GM18508 (cell line): ENCODE measurements around the gene PPP2R2C.

Source experiments
- ATAC-seq: cut with Tn5 transposase; IDR thresholded peaks from one replicate; pipeline ENCODE4 v1.9.1; 2021; ENCODE audit warnings: moderate number of reproducible peaks; ENCODE audit not compliant: insufficient read depth, unreplicated experiment

Gene PPP2R2C

DNA sequence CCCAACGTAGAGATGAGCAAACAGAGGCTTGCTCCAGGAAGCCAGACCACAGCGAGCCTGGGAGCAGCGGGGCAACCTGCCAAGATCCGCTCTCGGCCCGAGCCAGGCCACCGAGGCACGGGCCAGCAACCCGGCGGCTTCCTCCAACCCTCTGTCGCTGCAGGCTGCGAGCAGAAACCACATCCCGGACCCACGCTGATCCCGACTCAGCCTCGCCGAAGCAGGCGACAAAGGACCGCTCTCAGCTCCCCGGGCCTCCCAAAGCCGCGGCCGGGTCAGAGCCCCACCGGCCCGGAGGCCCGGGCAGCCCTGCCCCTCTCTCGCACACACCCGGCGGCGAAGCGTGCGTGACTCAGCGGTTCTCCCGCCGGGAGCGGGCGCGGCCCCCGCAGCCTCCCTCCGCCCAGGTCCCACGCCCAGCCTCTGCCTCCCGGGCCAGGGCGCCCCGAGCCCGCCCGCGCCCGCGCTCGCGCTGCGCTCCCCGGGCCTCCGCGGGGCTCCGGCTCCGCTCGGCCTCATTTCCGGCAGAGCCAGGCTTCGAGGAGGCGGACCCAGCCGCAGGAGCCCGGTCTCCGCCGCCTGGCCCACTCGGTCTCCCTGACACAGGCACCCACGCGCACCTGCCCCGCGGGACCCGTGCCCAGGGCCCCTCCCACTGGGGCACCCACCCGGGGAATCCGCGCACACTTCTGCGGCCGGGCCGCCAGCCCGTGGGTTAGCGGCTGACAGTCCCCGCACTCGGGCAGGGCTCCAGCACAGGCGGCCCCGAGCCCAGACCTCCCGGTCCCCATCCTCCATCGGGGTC is 1.7 kb downstream of the PPP2R2C start:
- ATAC-seq, result no peak

DNA sequence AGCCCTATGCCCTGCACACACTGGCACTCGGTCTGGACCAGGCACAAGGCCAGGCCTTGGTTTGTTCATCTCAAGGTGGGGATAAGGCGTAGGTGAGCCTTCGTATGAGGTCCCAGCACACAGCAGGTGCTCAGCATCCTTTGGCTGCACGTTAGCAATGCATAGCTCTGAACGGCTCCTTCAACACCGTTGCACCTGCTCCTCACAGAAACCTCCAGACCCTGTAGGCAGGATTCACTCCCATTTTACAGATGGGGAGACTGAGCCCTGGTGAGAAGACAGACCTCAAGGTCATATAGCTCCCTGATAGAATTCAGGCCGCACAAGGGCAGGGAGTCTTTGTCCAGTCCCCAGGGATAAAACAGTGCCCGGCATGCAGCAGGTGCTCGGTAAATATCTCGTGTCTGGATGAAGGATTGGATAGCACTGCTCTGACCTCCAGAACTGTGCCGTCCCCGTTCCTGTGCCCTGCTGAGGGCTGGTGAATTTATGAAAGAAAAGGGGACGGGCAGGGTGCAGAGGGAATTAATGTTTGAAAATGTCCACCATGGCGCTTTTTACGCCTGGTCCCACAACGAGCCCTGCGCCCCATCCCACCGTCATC is 2.4 kb downstream of the PPP2R2C start:
- no peak for ATAC-seq

DNA sequence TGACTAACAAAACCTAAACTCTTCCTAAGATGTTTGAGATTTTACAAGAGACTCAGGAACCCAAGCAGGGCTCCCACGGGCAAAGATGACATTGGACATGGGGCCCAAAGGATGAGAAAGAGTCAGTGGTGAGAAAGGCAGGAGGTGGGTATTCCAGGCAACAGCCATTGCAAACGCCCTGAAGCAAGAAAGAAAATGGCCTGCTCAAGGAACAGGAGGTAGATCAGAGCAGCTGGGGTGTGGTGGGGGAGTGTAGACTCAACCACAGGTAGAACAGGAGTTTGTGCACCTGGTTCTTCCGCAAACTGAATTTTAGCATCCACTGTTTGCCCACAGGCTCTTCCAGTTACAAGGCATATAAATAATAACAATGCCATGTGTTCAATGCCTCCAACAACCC is 3.3 kb downstream of the PPP2R2C start:
- ATAC-seq, result no peak

DNA sequence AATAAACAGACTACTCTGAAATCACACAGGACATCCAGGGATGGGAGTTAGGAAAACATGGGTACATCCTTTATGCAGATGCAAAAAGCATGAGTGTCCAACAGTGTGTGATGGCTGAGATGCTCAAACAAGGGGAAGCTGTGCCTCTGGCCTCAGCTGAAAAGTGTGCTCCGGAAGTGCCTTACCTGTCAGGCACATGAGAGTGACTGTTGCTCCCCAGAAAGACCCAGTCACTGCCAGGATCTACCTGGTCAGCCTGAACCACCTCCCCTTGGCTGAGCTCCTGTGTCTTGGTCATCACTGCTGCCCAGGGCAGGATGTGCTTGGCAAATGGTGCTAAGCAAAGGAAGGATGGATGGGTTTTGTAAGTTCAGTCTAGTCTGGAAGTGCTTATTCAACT is 4.0 kb downstream of the PPP2R2C start:
- ATAC-seq, result no peak

DNA sequence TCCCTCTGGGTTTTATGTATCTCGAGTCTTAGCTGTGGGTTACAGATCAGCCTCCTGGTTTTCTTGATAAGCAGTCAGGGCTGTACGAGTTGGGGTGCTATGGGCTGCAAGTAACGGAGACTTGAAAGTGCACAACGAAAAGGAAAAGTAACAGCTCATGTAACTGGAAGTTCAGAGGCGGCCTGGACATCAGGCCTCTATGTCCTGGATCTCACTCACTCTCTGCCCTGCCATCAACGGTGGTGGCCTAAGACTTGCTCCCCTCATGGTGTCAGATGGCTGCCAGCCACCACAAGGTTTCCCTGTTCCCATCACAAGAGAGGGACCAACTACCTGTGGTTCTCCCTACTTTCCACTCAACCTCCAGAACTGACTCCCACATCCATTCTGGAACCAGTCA is 4.8 kb downstream of the PPP2R2C start:
- ATAC-seq, result no peak

DNA sequence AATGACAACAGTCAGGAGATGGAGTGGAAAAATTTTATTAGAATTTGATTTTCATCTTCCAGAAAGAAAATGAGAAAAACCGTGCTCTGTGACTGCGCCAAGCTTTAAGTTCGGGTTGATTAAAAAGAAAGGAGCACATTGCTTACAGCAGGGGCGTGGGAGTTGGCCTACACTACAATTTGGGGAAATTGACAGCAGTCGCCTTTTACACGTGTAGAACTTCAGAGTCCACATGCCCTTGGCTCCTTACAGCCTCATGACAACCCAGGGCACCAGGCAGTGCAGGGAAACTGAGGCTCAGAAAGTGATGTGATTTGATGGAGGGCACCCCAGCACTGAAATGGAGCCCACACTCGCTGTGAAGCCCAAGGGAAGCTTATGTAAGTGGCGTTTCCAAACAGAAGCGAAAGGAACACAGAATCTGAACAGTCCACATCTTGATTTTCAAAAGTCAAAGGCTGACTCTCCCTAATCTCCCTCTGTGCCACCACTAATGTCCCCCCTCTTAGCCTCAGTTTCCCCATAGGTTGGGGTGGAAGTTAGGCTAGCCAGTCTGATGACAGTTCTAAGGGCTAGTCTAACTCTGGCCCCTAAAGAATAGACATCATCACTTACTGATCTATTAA is 5.5 kb downstream of the PPP2R2C start:
- no peak for ATAC-seq

DNA sequence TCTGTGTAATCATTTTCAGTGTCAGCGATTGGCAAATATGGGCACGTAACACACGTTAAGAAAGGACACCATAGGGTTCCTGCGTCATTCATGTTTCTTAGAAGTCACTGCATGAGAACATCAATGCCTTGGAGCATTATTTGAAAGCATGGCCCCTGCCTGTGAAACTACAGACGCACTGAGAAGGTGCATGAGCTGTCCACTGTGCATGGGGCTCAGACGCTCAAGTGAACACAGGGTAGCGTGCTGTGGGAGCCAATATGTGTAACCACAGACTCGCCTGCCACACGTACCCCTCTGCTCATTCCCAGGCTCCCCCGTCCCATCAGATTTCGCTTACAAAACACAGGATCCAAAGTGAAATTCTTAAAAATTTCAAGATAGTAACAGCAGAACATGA is 6.5 kb downstream of the PPP2R2C start:
- ATAC-seq, result no peak

DNA sequence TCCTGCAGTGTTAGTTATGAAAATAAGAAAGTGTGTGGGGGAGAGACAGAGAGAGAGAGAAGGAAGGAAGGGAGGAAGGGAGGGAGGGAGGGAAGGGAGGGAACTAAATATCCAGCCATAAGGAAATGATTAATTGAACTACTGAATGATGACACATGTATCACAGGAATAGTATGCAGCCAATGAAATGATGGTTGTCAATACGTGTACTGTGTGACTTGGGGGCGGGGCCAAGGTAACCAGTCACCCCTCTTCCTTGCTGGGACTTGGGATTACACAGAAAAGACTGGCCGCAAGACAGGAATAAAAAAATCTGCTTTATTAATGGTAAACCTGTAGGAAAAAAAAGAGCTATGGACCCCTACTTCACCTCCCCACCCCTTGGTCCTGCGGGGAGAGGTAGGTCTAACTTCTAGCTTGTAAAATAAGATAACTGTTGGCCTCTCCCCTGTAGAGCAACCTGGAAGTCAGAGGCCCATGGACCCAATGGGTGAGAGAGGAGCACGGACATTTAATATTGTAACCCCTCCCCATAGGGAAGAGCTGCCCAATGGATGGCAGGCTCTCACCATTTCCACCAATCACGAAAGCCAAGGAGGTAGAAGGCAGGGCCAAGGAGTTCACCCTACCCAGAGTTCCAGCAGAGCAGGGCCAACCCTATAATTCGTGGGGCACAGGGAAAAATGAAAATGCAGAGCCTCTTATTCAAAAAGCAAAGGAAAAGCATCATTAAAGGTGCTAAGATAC is 7.4 kb downstream of the PPP2R2C start:
- no peak for ATAC-seq

DNA sequence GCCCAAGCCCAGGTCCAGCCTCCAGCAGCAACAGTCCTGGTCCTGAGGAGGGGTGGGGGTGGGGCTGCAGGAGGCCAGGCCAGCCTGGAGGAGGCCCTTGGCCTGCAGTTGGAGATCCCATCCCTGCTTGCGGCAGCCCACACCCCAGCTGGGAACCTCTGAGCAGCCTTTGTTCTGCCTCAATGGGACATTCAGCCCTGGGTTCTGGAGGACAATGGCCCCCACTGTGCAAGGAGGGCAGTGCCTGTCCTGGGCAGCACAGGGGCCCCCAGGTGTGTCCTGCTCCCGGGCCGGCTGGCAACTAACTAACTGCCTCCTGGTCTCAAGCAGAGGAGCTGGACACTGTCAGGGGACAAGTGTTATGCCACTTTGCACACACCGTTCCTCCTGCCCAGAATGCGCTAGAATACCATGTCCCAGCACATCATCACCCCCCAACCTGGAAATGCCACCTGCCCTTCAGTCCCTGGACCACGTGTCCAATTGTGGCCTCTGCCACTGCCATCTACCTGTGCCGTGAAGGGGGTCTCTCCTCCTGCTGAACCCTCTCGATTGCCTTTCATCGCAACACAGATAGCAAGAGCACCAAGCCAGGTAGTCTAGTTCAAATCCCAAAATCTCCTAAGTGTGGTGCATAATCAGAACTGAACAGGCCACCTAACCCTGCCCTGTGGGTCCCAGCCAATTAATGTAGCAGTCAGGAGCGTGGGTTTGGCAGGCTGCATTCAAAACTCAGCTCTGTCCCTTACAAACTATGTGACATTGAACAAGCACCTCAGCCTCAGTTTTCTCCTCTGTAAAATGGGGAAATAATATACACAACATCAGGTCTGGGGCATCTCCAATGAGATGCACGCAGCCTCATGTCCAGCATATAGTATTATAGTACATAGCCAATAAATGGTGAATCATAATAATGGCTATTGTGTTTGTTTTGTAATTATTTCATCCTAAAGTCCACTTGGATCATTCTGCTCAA is 8.8 kb downstream of the PPP2R2C start:
- ATAC-seq, result no peak

DNA sequence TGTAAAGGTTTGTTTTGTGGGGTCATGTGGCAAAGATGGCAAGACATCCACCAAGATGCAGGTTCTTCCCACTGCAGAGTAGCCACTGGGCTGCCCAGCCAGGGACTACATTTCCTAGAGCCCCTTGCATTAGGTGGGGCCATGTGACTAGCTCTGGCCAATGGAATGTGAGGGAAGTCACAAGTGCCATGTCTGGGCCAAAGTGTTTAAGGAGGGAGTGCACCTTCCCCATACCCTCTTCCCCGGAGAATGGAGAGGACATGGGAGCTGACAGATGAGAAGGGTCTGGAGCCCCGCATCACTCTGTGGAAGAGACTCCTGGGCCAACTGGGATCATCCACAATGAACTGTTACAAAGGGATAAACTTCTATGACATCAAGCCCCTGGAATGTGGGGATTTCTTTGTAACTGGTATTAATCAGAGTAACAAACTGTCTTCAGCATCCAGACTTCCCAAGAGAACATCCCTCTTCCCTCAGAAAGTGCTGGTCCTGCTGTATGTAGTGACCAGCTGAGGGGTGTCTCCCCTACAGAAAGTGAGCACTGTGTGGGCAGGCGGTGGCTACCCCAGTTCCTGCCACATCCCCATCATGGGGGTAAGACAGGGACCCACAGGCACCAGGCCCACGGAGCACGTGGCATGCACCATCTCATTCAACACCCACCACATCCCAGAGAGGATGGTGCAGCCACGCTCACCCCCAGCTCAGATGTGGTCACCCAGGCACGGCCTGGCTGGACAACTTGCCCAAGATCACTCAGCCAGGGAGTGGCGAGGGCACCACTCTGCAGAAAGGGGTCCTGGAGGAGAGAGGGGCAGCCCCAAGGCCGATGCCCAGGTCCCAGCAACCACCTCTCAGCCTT is 10.9 kb downstream of the PPP2R2C start:
- no peak for ATAC-seq

DNA sequence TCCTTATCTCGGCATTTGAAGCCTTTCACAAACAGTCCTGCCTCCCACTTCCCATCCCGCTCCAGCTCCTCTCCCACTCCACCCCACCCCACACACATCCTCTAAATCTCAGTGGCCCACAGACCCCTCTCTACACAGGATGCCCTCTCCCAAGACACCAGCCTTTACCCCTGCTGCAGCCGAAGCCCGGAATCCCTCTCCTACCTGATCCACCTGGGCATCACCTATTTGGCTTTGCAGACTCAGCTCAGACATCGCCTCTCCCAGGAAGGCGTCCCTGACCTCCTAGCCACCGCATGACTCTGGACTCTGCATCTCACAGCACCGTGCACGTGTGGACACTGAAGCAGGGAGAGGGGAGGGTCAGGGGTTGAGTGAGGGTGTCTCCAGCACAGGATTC is 11.5 kb downstream of the PPP2R2C start:
- ATAC-seq, result no peak

DNA sequence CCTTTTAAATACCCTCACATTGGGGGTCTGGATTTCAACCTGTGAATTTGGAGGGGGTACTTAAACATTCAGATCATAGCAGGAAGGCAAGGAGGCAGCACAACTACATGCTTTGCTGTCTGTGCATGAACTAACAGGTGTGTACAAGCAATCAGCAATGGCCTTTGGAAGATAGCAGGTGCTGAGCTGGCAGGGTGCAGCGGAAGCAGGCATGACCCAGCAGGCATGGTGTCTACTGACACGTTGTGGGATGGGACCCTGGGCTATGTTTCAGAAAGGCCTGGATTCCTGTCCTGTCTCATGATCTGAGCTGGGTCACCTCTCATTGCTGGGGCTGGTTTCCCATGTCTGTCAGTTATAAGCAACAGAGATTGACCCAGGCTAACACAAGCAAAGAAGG is 13.9 kb downstream of the PPP2R2C start:
- no peak for ATAC-seq

DNA sequence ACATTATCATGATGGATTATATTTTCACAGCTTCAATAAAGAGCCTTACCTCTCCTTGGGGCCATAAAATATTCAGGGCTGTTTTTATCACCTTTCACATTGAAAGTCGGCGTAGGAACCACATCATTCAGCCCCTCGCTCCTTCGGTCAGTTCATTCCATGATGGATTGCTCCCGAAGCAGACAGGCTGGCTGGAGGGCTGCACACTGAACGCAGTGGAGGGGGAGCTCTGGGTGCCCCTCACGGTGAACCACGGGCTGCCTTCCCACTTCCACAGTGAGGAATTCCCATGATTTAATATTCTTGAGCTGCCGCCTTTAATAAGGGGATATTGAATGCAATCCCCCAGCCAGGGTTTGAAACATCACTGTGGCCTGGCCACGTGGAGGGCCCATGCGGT is 16.0 kb downstream of the PPP2R2C start:
- no peak for ATAC-seq

DNA sequence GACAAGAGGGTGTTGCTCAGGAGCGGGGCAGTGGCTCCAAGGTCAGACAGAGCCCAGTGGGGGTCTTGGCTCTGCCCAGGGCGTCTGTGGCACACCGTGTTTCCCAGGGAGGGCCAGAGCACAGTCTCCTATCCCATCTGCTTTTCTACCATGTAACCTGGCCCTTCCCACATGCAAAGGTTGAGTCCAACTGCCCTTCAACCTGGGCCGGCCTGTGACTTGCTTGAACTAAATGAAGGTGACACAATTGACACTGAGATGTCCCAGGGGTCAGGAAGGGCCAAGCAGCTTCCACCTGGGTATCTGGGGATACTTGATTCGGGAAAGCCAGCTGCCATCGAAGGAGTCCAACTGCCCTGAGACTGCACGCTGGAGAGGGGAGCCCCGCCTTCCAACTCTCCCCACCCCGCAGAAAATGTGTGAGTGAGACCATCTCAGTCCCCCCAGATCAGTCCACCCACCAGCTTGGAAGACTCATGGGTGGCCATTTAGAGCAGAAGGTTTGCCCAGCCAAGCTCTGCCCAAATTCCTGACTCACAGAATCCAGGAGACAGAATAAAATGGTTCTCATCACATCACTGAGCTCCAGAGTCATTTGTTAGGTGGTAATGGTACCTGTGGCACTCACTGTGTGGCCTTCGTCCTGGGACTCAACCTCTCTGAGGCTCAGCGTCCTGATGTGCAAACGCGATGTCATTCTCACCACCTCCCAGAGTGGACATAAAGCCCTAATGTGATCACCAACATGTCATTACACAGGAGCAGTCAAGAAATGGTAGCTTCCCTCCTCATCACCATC is 18.1 kb downstream of the PPP2R2C start:
- no peak for ATAC-seq

DNA sequence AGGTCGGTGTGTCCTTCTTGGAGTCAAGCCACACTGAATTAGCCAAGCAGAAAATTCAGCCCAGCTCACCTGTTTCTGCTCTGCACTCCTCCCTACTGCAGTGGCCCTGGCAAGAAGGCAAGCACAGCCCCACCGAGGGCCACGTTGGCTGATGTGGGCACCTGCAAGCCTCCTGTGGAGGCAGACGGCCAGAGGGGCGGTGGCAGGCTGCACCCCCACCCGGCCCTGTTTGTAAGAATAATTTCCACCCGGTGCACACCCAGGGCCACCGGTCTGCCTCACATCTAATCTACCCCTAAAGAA is 18.8 kb downstream of the PPP2R2C start:
- no peak for ATAC-seq

DNA sequence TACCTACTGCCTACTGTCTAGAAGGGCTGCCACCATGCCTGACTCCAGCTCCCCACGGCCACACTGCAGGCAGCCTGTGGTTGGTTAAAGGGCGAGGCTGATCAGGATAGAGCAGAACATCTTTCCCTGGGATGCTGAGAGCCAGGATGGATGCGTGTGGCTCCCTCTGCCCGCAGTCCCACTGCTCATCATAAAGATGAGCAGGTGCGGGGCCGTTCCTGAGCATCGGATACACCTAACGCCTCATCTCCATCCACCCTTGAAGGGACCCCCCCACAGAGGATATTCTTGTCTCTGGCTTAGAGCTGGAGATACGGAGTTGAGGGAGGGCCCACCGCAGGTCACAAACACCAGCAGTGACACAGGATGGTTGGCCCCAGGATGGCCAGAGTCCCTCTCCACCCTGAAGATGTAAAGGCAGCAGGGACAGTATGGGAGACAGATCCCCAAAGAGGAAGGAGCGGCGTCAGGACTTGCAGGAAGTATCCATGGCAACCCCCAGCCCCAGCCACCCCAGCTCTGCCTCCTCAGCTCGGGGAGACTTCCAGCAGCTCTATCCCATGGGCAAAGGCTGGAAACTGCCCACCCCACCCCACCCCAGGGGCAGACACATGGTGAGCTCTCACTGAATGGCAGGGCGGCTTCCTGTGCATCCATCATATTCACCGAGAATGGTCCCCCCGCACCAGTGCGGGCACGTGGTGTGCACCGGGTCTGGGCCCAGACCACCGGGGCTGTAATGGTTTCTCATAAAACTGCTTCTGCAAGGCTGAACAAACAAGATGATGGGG is 19.3 kb downstream of the PPP2R2C start:
- ATAC-seq, result no peak

DNA sequence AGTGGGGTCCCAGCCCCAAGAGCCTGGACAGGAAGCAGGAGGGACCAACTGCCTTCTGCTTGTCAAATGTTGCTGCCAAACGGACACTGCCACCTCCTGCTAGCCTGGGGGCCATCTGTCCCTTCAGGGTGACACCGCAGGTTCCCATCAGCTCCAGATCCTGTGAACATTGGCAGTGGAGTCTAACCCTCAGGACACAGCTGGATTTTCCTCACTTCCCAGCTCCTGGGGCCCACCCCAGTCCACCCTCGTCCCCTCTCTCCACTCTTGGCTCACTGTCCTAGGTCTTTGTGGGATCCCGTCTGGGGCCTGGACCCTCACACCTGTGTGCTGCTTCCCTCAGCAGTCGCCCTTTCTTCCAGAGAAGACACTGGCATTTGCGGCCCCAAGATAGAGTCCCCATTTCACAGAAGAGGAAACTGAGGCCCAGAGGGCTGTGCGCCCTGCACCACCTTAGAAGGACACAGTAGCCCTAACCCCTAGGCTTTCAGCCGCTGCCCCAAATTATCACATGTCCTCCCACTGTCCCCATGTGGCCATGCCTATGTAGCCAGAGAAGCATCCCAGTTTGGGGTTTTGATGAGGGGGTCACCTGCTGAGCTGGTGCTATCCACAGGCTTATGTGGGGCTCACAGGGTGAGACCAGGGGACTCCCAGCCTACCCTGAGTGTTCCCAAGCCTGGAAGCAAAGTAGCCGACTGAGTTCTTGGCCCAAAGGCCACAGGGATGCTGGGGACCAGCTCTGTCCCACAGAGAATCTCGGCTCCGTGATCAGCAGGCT is 20.1 kb downstream of the PPP2R2C start:
- ATAC-seq, result no peak
